ENCODE measurements around the gene SUN5.

Gene SUN5

DNA sequence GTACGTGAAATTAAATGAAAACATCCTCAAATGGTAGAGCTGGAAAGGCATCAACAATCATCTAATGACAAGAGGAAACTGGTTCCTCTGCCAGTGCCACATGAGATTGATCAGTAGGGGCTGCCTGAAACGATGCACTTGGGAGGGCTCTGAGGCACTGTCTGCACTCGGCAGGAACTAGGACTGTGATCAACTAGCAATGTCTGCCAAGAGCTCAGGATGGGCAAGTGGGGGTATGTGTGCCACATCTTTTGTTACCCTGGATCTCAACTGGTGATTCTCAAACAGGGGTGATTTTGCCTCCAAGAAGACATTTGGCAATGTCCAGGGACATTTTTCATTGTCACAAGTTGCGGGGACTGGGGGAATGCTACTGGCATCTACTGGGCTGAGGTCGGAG is 29.1 kb upstream of the SUN5 start:
- H3K4me3 ChIP-seq (replicated peaks; ENCODE audit: low read depth, low read length) = no peak overlapping the region
- DNase-seq (ENCODE audit: extremely low read depth, low read depth) = no peak
- TF ChIP-seq, protein P1, sequence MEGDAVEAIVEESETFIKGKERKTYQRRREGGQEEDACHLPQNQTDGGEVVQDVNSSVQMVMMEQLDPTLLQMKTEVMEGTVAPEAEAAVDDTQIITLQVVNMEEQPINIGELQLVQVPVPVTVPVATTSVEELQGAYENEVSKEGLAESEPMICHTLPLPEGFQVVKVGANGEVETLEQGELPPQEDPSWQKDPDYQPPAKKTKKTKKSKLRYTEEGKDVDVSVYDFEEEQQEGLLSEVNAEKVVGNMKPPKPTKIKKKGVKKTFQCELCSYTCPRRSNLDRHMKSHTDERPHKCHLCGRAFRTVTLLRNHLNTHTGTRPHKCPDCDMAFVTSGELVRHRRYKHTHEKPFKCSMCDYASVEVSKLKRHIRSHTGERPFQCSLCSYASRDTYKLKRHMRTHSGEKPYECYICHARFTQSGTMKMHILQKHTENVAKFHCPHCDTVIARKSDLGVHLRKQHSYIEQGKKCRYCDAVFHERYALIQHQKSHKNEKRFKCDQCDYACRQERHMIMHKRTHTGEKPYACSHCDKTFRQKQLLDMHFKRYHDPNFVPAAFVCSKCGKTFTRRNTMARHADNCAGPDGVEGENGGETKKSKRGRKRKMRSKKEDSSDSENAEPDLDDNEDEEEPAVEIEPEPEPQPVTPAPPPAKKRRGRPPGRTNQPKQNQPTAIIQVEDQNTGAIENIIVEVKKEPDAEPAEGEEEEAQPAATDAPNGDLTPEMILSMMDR (IDR thresholded peaks at IDR 0.05; ENCODE audit: low read depth, low read length, missing control alignments) = no peak

DNA sequence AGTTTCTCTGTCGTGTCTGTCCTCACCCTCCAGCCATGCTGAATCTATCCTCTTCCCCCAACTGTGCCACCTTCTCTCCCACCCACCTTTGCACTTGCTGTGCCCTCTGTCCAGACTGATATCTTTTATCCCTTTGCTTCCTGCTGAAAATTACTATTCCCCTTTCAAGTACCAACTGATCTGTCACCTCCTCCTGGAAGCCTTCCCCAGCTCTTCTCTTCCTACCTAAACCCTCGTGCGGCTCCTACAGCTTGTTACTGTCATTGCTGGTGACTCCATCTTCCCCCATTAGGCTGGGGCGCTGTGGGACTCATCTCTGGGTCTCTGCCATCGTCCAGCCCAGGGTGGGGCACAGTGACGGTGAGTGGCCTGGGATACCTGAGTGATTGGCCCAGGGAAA is 28.3 kb upstream of the SUN5 start:
- no peak for DNase-seq (ENCODE audit: extremely low read depth, low read depth)
- TF ChIP-seq, protein P1 (IDR thresholded peaks at IDR 0.05; ENCODE audit: low read depth, low read length, missing control alignments) = no peak
- no peak overlapping the region for H3K4me3 ChIP-seq (replicated peaks; ENCODE audit: low read depth, low read length)

DNA sequence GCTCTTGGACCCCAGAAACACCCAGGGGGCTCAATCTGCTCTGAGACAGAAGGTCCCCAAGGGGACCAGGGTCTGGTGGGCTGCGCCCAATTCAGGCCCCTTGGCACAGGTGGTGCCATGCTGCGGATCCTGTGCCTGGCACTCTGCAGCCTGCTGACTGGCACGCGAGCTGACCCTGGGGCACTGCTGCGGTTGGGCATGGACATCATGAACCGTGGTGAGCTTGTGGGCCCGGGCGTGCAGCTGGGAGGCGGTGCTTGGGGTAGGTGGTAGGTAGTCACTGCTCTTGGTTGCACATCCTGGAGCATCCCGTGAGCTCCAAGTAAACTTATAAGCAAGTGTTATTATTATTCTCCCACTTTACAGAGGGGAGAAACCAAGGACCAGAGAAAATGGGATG is 27.3 kb upstream of the SUN5 start, which contains the start of gene BPIFB6:
BPIFB6 (plus strand) TSS at position 118 of the 400 bp plus-strand sequence; CDS start at position 118, 0 bp downstream.
- H3K4me3 ChIP-seq (replicated peaks; ENCODE audit: low read depth, low read length) = no peak within 1 kb of the TSS
- TF ChIP-seq, protein P1 (IDR thresholded peaks at IDR 0.05; ENCODE audit: low read depth, low read length, missing control alignments) = no peak
- DNase-seq (ENCODE audit: extremely low read depth, low read depth) = no peak

DNA sequence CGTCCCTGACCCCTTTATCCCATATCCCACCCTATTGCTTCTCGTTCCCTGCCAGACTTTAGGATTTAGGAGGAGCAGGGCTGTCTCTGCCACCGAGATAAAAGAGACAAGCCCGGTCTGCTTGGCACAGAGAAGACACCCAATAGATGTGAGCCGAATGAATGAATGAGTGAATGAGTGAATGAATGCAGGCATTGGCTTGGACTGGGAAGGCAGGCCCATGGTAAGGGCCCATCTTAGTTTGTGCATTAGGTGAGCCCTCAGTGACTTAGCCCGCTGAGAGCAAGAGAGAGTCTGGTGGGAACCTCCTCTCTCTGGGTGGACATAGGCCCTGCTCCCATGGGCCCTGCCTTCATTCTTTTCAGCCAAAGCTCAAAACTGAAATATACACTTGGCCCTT is 26.3 kb upstream of the SUN5 start:
- TF ChIP-seq, protein P1 (IDR thresholded peaks at IDR 0.05; ENCODE audit: low read depth, low read length, missing control alignments) = no peak
- no peak overlapping the region for H3K4me3 ChIP-seq (replicated peaks; ENCODE audit: low read depth, low read length)

DNA sequence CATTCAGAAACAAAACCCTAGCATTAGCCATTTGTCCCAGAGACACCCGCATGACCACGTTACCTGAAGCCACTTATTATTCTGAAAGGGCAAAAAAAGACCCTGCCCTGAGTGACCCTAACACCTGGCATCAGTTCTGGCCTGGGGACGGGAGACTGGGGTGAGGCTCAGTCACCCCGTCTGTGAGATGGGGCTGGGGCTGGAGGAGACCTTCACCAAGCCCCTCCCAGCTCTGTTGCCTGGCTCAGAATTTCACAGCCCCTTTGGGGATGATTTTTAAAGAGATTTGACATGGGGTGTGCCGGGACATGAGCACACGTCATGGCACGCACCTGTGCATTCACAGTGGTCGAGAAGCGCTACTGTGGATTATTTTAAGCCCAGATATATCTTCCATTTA is 25.8 kb upstream of the SUN5 start:
- H3K4me3 ChIP-seq (replicated peaks; ENCODE audit: low read depth, low read length) = no peak overlapping the region
- no peak for DNase-seq (ENCODE audit: extremely low read depth, low read depth)
- TF ChIP-seq, protein P1 (IDR thresholded peaks at IDR 0.05; ENCODE audit: low read depth, low read length, missing control alignments) = no peak

More for the DNA sequence above, 26.3 kb upstream of the SUN5 start:
- no peak for DNase-seq (ENCODE audit: extremely low read depth, low read depth)

DNA sequence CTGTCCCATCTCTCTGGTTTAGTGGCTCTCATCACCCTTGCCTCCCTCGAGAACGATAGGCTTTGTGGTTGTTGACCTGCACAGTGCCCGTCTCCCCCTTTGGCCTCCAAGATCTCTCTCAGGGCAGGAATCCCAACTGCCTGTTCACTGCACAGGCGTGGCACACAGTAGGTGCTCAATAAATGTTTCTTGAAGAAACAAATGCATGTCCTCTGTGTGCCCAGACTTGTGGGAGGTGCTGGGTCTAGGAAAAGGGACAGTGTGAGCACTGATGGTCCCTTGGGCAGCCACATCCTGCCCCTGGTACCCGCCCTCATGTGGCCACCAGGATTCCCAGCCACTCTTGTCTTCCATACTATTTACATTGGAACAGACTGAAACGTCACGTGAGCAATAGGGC is 24.6 kb upstream of the SUN5 start:
- TF ChIP-seq, protein P1 (IDR thresholded peaks at IDR 0.05; ENCODE audit: low read depth, low read length, missing control alignments) = no peak

More for the DNA sequence above, 24.6 kb upstream of the SUN5 start:
- no peak overlapping the region for H3K4me3 ChIP-seq (replicated peaks; ENCODE audit: low read depth, low read length)
- DNase-seq (ENCODE audit: extremely low read depth, low read depth) = no peak
